Measurements from ENCODE around the gene GPD2.

- TF ChIP-seq CTCF (conservative IDR thresholded peaks at IDR 0.05 in 1 of 2, IDR thresholded peaks at IDR 0.05 in 1 of 2; ENCODE audit: extremely low read depth in 1 of 2, insufficient read depth in 1 of 2, low read depth in 1 of 2, low read length in 2 of 2) (no peak), EZH2 (IDR thresholded peaks at IDR 0.05; ENCODE audit: borderline replicate concordance, low read length) (no peak)
Measured at GRCh38 chr2:156483741-156484173, 47.6 kb downstream of the GPD2 start.
